AG09309 (cell line): ENCODE results near the gene KPNB1.

ENCODE experiments used
- DNase-seq: peaks from one replicate; pipeline ENCODE4 v3.0.0-alpha.2; 2010; ENCODE audit warnings: low read depth
- H3K4me3 ChIP-seq: 2 replicates; pipeline ENCODE4 v1.5.1; 2011; ENCODE audit warnings: mild to moderate bottlenecking, low read depth, low read length, moderate library complexity; ENCODE audit not compliant: control insufficient read depth
- TF ChIP-seq, protein P1 (sequence below): IDR thresholded peaks from 2 replicates; pipeline ENCODE4 v1.5.1; 2011; ENCODE audit warnings: mild to moderate bottlenecking, low read depth, low read length, inconsistent platforms; ENCODE audit not compliant: insufficient read depth, control insufficient read depth; ENCODE audit errors: missing control alignments

KPNB1 gene

DNA sequence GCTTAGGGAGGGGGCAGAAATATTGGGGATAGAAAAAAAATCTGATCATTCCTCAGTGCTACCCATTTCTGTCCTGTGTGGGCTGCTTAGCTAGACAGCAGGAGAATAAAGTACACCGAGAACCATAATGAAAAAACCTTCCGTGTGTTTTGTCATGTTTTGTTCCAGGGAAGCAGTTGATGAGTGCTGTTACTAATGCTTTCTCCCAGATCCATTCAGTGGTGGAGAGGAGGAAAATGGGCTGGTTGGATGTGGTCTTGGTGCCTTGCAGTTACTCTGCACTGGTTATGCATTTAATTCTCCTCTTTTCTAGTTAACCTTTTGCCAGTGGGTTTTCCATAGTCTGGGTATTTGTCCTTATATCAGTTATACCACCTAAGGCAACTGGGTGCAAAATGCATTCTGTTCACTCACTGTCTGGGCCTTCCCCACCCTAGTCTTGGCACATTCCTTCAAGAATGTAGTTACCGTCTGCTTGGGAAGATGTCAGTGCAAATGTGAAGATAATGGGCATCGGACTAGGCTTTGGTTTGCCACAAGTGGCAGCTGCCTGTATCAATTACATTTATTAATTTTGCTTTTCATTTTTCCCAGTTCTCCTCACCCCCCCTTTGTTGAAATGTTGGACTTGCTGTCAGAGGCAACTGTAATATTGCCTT lies 34.9 kb downstream of the KPNB1 start:
- DNase-seq, result no peak
- TF ChIP-seq, protein P1, sequence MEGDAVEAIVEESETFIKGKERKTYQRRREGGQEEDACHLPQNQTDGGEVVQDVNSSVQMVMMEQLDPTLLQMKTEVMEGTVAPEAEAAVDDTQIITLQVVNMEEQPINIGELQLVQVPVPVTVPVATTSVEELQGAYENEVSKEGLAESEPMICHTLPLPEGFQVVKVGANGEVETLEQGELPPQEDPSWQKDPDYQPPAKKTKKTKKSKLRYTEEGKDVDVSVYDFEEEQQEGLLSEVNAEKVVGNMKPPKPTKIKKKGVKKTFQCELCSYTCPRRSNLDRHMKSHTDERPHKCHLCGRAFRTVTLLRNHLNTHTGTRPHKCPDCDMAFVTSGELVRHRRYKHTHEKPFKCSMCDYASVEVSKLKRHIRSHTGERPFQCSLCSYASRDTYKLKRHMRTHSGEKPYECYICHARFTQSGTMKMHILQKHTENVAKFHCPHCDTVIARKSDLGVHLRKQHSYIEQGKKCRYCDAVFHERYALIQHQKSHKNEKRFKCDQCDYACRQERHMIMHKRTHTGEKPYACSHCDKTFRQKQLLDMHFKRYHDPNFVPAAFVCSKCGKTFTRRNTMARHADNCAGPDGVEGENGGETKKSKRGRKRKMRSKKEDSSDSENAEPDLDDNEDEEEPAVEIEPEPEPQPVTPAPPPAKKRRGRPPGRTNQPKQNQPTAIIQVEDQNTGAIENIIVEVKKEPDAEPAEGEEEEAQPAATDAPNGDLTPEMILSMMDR, result no peak
- no peak overlapping the region for H3K4me3 ChIP-seq

DNA sequence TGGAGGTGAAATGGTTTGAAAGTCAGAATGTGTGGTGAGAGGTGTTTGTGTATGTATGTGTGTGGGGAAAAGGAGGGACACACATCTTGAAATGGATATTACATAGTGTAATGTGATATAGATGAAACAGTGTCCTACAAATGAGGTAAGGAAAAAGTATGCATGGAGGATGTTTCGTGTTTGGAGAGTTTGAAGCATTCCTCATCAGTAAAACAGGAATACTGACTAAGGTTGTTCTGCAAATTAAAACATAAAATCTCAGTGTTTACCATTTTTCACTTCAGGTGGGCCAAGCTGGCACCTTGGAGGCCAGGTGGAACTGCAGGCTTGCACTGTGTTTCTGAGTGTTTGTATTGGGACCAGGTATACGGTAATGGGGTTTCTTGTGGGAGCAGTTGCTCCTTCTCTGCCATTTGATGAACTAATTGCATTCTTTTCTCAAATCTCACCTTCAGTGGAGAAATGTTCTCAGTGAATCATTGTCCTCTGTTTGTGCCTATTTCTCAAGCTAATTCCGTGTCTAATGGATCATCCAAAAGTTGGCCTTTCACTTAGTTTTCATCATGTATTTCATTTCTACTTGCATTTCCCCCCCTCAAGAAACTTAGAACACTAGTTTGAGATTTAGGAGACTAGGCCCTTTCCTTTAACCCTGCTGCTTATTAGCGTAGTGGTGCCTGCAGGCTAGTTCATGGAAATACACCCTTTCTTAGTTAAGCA lies 36.0 kb downstream of the KPNB1 start:
- TF ChIP-seq, protein P1, result no peak
- H3K4me3 ChIP-seq, result no peak overlapping the region
- no peak for DNase-seq

DNA sequence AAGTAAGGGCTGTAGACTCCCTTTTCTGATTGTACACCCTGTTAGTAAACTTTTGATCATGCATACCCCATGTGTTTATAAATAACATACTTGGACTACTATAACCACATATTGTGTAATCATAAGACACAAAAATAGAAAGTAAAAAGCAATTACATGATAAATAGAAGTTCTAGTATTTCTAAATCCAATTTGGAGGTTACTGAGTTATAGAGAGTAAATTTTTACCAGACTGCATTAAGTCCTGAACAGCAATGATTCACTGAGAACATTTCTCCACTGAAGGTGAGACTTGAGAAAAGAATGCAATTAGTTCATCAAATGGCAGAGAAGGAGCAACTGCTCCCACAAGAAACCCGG lies 36.5 kb downstream of the KPNB1 start:
- H3K4me3 ChIP-seq, result no peak overlapping the region
- DNase-seq, result no peak
- TF ChIP-seq, protein P1, result no peak

- no peak for DNase-seq
- TF ChIP-seq, protein P1, result no peak
- no peak overlapping the region for H3K4me3 ChIP-seq
Observed at GRCh38 chr17:47686664-47687327, 37.1 kb downstream of the KPNB1 start.

GRCh38 chr17:47687328-47687690 lies 37.6 kb downstream of the KPNB1 start:
- no peak for DNase-seq
- H3K4me3 ChIP-seq, result no peak overlapping the region
- TF ChIP-seq, protein P1, result no peak

- TF ChIP-seq, protein P1, result no peak
- H3K4me3 ChIP-seq, result no peak overlapping the region
- no peak for DNase-seq
Observed at GRCh38 chr17:47687748-47688147, 38.0 kb downstream of the KPNB1 start.
